ENCODE measurements around the gene SCGB3A2.

The SCGB3A2 gene

DNA sequence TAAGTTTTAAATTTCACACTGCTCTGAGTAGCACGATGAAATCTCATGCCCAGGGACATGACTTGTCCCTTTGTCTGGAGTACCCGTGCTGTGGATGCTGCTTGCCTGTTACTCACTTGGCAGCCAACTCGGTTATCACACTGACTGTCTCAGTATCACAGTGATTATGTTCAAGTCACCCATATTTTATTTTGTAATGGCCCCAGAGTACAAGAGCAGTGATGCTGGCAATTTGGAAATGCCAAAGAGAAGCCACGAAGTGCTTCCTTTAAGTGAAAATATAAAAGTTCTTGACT lies 22.8 kb upstream of the SCGB3A2 start:
- no peak for TF ChIP-seq EZH2phosphoT487 (conservative IDR thresholded peaks at IDR 0.05; ENCODE audit: low read length)
- TF ChIP-seq CTCF (IDR thresholded peaks at IDR 0.05; ENCODE audit: insufficient read depth, low read length, poor library complexity, severe bottlenecking), result no peak
- H3K27ac ChIP-seq (ENCODE audit: low read depth, low read length), result no peak overlapping the region
- no peak overlapping the region for H3K9ac ChIP-seq (ENCODE audit: low read length)
- no peaks in the 10 kb centered on the region for H4K20me1 ChIP-seq (ENCODE audit: low read depth, low read length)
- H2AFZ ChIP-seq (ENCODE audit: low read depth, low read length, severe bottlenecking), result no peak overlapping the region
- H3K9me2 ChIP-seq (replicated peaks; ENCODE audit: insufficient read depth, low read length), result no peaks in the 10 kb centered on the region
- no peaks in the 10 kb centered on the region for H3K9me3 ChIP-seq (ENCODE audit: insufficient read depth, low read length)
- H3K27me3 ChIP-seq (ENCODE audit: low read length), result no peaks in the 10 kb centered on the region
- H3K79me2 ChIP-seq (ENCODE audit: insufficient read depth, low read length), result no peaks in the 10 kb centered on the region
- no peaks in the 10 kb centered on the region for H3K36me3 ChIP-seq (ENCODE audit: low read length)
- no peaks in the 10 kb centered on the region for H3F3A ChIP-seq (ENCODE audit: insufficient read depth)
- H3K4me3 ChIP-seq (ENCODE audit: insufficient read depth, low read length, poor library complexity, severe bottlenecking), result no peak overlapping the region
- no peak overlapping the region for H3K4me2 ChIP-seq (ENCODE audit: low read depth, low read length, poor library complexity, severe bottlenecking)

DNA sequence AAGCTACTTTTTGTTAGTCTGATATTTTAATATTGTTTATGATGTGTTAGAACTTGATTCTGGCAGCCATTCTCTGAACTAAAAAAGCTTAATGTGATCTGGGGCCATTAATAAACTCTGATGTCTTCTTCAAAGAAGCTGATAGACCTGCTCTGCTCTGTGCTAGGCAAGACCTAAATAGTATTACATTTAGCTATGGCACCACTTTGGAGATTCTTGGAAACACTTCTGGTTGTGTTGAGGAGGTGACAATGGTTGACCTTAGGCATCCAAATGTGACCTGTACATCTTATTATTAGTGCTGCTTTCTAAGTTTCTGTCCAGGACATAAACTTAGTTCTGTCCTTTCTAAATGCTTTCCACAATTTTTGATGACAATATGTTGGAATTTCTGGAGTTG lies 21.7 kb upstream of the SCGB3A2 start:
- Histone ChIP-seq H3K9me2 (replicated peaks; ENCODE audit: insufficient read depth, low read length) (no peaks in the 10 kb centered on the region), H3K36me3 (ENCODE audit: low read length) (no peaks in the 10 kb centered on the region), H3K27ac (ENCODE audit: low read depth, low read length) (no peak overlapping the region), H2AFZ (ENCODE audit: low read depth, low read length, severe bottlenecking) (no peak overlapping the region), H3K4me2 (ENCODE audit: low read depth, low read length, poor library complexity, severe bottlenecking) (no peak overlapping the region), H3K9me3 (ENCODE audit: insufficient read depth, low read length) (no peaks in the 10 kb centered on the region), H3K9ac (ENCODE audit: low read length) (no peak overlapping the region), H3K4me3 (ENCODE audit: insufficient read depth, low read length, poor library complexity, severe bottlenecking) (no peak overlapping the region), H4K20me1 (ENCODE audit: low read depth, low read length) (no peaks in the 10 kb centered on the region), H3K79me2 (ENCODE audit: insufficient read depth, low read length) (no peaks in the 10 kb centered on the region), H3F3A (ENCODE audit: insufficient read depth) (no peaks in the 10 kb centered on the region), H3K27me3 (ENCODE audit: low read length) (no peaks in the 10 kb centered on the region)
- TF ChIP-seq EZH2phosphoT487 (conservative IDR thresholded peaks at IDR 0.05; ENCODE audit: low read length) (no peak), CTCF (IDR thresholded peaks at IDR 0.05; ENCODE audit: insufficient read depth, low read length, poor library complexity, severe bottlenecking) (no peak)

DNA sequence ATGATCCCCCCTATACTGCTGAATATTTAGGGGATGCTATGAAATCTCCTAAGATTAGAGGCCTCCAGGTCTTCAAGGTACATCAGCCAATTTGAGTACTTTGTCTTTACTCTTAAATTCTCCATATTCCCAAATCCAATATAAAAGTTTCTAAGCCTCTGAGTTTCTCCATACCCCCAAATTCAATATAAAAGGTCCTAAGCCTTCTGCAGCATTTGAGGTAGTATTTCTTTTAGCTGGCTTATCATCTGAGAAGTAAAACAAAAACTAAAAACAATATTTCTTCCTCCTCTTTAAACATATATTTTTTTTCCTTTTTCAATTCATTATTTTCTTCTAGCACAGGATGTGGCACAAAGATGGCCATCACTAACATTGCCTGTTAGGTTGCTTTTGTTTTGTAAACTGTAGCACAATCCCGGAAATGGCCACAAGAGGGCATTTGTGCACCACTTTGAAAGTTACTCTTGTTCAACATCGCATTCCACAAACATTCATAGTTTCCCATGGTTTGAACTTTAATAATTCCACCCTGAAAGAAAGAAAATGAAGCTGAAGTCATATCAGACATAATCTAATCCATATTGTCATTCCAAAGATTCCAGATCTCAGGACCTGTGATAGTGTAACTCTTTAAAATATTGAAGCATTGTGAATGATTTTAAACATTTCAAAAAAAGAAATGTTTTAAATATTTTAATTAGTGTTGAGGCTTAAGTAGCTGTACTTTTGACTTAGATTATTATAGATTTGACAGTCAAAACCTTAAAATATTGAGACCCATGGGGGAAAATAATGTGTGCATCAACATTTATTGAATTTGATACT lies 21.0 kb upstream of the SCGB3A2 start:
- Histone ChIP-seq H4K20me1 (ENCODE audit: low read depth, low read length) (no peaks in the 10 kb centered on the region), H3K27ac (ENCODE audit: low read depth, low read length) (no peak overlapping the region), H3K79me2 (ENCODE audit: insufficient read depth, low read length) (no peaks in the 10 kb centered on the region), H3K4me2 (ENCODE audit: low read depth, low read length, poor library complexity, severe bottlenecking) (no peak overlapping the region), H3K9me2 (replicated peaks; ENCODE audit: insufficient read depth, low read length) (no peaks in the 10 kb centered on the region), H2AFZ (ENCODE audit: low read depth, low read length, severe bottlenecking) (no peak overlapping the region), H3K9me3 (ENCODE audit: insufficient read depth, low read length) (no peaks in the 10 kb centered on the region), H3K27me3 (ENCODE audit: low read length) (no peaks in the 10 kb centered on the region), H3F3A (ENCODE audit: insufficient read depth) (no peaks in the 10 kb centered on the region), H3K36me3 (ENCODE audit: low read length) (no peaks in the 10 kb centered on the region), H3K9ac (ENCODE audit: low read length) (no peak overlapping the region), H3K4me3 (ENCODE audit: insufficient read depth, low read length, poor library complexity, severe bottlenecking) (no peak overlapping the region)
- TF ChIP-seq CTCF (IDR thresholded peaks at IDR 0.05; ENCODE audit: insufficient read depth, low read length, poor library complexity, severe bottlenecking) (peak; percentile 81), EZH2phosphoT487 (conservative IDR thresholded peaks at IDR 0.05; ENCODE audit: low read length) (no peak)
